Measurements from ENCODE around the gene WIPF3. TPM values are rescaled to one million over a fixed set of nuclear protein-coding genes. Genes with fewer than 3 reads are reported as not detected.

Gene WIPF3
- total RNA-seq, 1 experiment from 2014 or later: 11.6 TPM

DNA sequence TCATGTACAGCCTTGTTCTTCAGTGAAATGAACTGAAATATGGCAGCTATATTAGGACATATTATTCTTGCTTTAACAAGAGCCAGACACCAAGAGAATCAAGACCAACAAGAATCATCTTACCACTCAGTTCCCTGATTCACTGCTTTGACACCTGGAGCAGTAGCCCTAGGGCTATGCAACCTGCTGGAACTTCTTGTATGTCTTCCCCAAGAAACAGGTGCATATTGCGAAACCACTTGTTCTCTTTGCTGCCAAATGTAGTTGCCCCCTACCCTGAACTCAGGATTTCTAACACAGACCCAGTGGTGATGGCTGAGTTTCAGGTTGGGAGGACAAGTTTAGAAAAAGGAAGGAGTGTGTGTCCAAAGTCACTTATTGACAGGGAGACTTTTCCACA is 46.1 kb downstream of the WIPF3 start:
- Histone ChIP-seq H2AFZ (ENCODE audit: low read length) (no peak overlapping the region), H3K18ac (ENCODE audit: insufficient read length, low read depth, low read length) (no peak overlapping the region), H2BK20ac (ENCODE audit: low read depth, low read length, poor library complexity, severe bottlenecking) (no peak overlapping the region), H3K56ac (ENCODE audit: insufficient read length, low read depth, low read length) (no peak overlapping the region), H4K8ac (replicated peaks; ENCODE audit: insufficient read length, low read depth, low read length) (no peak overlapping the region), H2BK120ac (ENCODE audit: low read depth, low read length, poor library complexity, severe bottlenecking) (no peak overlapping the region), H3K27ac (ENCODE audit: insufficient read length, low read depth, low read length) (no peak overlapping the region), H3K23me2 (ENCODE audit: insufficient read length, low read depth, low read length, poor library complexity, severe bottlenecking) (no peaks in the 10 kb centered on the region), H2BK15ac (ENCODE audit: low read depth, low read length) (no peak overlapping the region), H4K91ac (ENCODE audit: insufficient read length, low read depth, low read length) (no peak overlapping the region), H3K9ac (ENCODE audit: extremely low read depth, insufficient read length, low read length) (no peak overlapping the region), H3K9me3 (ENCODE audit: control insufficient read depth, low read depth, low read length) (no peaks in the 10 kb centered on the region), H4K5ac (ENCODE audit: insufficient read length, low read depth, low read length) (no peak overlapping the region), H3K79me2 (ENCODE audit: insufficient read depth, low read length) (no peaks in the 10 kb centered on the region), H4K20me1 (ENCODE audit: control insufficient read depth, insufficient read depth, insufficient read length) (no peaks in the 10 kb centered on the region), H2AK5ac (ENCODE audit: insufficient read length, low read length) (no peak overlapping the region), H3K4ac (ENCODE audit: low read depth, low read length) (no peak overlapping the region), H2BK5ac (ENCODE audit: insufficient read length, low read length) (no peak overlapping the region), H3K79me1 (ENCODE audit: insufficient read depth, low read depth, low read length, poor library complexity, severe bottlenecking) (no peaks in the 10 kb centered on the region), H3T11ph (ENCODE audit: low read length) (no peak overlapping the region), H3K27me3 (ENCODE audit: insufficient read depth, low read length) (no peaks in the 10 kb centered on the region), H3K14ac (ENCODE audit: insufficient read depth, low read length) (no peak overlapping the region), H3K4me1 (ENCODE audit: insufficient read depth, low read length) (no peaks in the 10 kb centered on the region; the same call in 1 of the 2 replicates), H2BK12ac (ENCODE audit: insufficient read length, low read depth, low read length) (no peak overlapping the region), H3K4me2 (ENCODE audit: insufficient read depth, insufficient read length, low read length) (no peak overlapping the region), H3K23ac (ENCODE audit: insufficient read length, low read depth, low read length) (no peak overlapping the region)
- Mint-ChIP-seq H3K9me3 (no peaks in the 10 kb centered on the region), H3K4me1 (peaks cover 11 to 18% of the 10 kb centered on the region in 2 experiments), H3K27ac (no peak overlapping the region), H3K4me3 (no peak overlapping the region), H3K27me3 (ENCODE audit: low read depth) (0 out of 2 replicates have a peak, but pooled peaks cover 3% of the 10 kb centered on the region), H3K36me3 (ENCODE audit: insufficient read depth in 1 of 3, low read depth in 3 of 3) (no peaks in the 10 kb centered on the region)
- DNase-seq: no peak
- TF ChIP-seq, protein P1, sequence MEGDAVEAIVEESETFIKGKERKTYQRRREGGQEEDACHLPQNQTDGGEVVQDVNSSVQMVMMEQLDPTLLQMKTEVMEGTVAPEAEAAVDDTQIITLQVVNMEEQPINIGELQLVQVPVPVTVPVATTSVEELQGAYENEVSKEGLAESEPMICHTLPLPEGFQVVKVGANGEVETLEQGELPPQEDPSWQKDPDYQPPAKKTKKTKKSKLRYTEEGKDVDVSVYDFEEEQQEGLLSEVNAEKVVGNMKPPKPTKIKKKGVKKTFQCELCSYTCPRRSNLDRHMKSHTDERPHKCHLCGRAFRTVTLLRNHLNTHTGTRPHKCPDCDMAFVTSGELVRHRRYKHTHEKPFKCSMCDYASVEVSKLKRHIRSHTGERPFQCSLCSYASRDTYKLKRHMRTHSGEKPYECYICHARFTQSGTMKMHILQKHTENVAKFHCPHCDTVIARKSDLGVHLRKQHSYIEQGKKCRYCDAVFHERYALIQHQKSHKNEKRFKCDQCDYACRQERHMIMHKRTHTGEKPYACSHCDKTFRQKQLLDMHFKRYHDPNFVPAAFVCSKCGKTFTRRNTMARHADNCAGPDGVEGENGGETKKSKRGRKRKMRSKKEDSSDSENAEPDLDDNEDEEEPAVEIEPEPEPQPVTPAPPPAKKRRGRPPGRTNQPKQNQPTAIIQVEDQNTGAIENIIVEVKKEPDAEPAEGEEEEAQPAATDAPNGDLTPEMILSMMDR (conservative IDR thresholded peaks at IDR 0.05): no peak
- no CpG with 5 or more reads among the region's 1 CpG for WGBS (ENCODE audit: extremely low coverage, insufficient read length, low lambda C conversion rate)

Data from H9 (cell line).